ENCODE measurements around the gene FOXI1.

FOXI1 gene

DNA sequence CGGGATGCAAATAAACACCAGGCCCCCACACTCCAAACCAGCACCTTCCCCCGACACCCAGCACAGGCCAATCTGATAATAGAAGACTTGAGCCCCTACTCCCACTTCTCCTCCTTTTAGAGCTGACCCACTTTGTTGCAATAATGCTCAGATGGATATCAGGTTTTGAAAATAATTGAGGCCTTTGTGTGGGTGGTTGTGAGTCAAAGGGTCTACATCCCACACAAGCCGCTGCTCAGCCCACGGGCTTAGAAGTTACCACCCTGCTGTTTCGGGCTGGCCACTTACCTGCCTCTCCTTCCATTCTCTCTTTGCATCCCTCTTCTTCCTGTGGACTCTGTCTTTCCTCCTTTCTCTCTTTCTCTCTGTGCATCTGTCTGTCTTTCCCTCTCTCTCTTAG, 36.2 kb upstream of the FOXI1 start:
- no peak overlapping the region for H3K4me3 ChIP-seq (ENCODE audit: low read depth, low read length)
- TF ChIP-seq CTCF (IDR thresholded peaks at IDR 0.05; ENCODE audit: low read depth, low read length, missing control alignments): no peak
- DNase-seq (ENCODE audit: low read depth): no peak

- no peak overlapping the region for H3K4me3 ChIP-seq (ENCODE audit: low read depth, low read length)
- DNase-seq (ENCODE audit: low read depth): no peak
- TF ChIP-seq CTCF (IDR thresholded peaks at IDR 0.05; ENCODE audit: low read depth, low read length, missing control alignments): peak; percentile 65
These were observed 34.9 kb upstream of the FOXI1 start for GRCh38 chr5:170070556-170071412.

DNA sequence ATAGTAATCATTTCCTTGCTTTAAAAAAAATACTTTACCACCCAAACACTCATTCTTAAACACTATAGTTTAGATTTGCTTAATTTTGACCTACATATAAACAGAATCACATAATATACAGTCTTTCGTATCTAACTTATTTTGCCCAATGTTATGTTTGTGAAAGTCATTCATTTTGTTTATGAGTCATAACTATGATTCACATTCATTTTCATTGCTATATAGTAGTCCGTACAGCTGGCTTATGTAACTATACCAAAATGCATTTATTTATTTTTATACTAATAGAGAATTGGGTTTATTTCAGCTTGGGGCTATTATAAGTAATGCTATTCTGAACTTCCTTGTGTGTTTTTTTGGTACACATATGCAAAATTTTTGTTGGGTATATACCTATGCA, 33.9 kb upstream of the FOXI1 start:
- H3K4me3 ChIP-seq (ENCODE audit: low read depth, low read length): no peak overlapping the region
- no peak for TF ChIP-seq CTCF (IDR thresholded peaks at IDR 0.05; ENCODE audit: low read depth, low read length, missing control alignments)
- no peak for DNase-seq (ENCODE audit: low read depth)

- no peak overlapping the region for H3K4me3 ChIP-seq (ENCODE audit: low read depth, low read length)
- TF ChIP-seq CTCF (IDR thresholded peaks at IDR 0.05; ENCODE audit: low read depth, low read length, missing control alignments): no peak
- DNase-seq (ENCODE audit: low read depth): no peak
These were observed 30.0 kb upstream of the FOXI1 start for GRCh38 chr5:170075696-170076095.

GRCh38 chr5:170076211-170076610, 29.5 kb upstream of the FOXI1 start:
- no peak for DNase-seq (ENCODE audit: low read depth)
- no peak for TF ChIP-seq CTCF (IDR thresholded peaks at IDR 0.05; ENCODE audit: low read depth, low read length, missing control alignments)

GRCh38 chr5:170076739-170077138, 29.0 kb upstream of the FOXI1 start:
- no peak for TF ChIP-seq CTCF (IDR thresholded peaks at IDR 0.05; ENCODE audit: low read depth, low read length, missing control alignments)
- no peak overlapping the region for H3K4me3 ChIP-seq (ENCODE audit: low read depth, low read length)
- DNase-seq (ENCODE audit: low read depth): no peak

More at GRCh38 chr5:170076211-170076610, 29.5 kb upstream of the FOXI1 start:
- no peak overlapping the region for H3K4me3 ChIP-seq (ENCODE audit: low read depth, low read length)

DNA sequence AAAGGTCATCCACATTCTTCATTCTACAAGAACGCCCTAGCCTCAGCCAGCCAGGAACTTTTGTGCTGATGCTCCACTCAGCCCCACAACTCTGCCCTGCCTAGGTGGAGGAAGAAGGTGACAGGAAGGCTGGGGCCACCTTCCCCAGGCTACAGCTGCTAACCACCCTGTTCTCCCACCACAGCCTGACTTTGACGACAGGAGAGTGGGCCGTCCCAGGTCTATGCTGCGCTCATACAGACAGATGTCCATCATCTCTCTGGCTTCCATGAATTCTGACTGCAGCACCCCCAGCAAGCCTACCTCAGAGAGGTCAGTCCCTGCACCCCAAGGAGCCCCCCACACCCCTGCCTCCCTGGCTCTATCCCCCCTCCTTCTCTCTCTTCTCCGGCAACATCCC, 28.2 kb upstream of the FOXI1 start:
- DNase-seq (ENCODE audit: low read depth): no peak
- TF ChIP-seq CTCF (IDR thresholded peaks at IDR 0.05; ENCODE audit: low read depth, low read length, missing control alignments): no peak
- H3K4me3 ChIP-seq (ENCODE audit: low read depth, low read length): no peak overlapping the region

Data from GM12864 (cell line).